Measurements from ENCODE around the gene GTF2A1L. TPM values are rescaled to one million over a fixed set of nuclear protein-coding genes. Genes with fewer than 3 reads are reported as not detected.

GTF2A1L gene
- total and polyA plus RNA-seq, 2 experiments from 2014 or later: 0.13 to 0.76 TPM

- peaks cover 20% of the 10 kb centered on the region for H3K4me1 ChIP-seq (ENCODE audit: insufficient read depth)
Observed at GRCh38 chr2:48691935-48692691, 74.5 kb downstream of the GTF2A1L start.

GRCh38 chr2:48693066-48693465, 75.4 kb downstream of the GTF2A1L start:
- Histone ChIP-seq H3K9ac (no peak overlapping the region), H3F3A (ENCODE audit: insufficient read depth) (peaks cover 17% of the 10 kb centered on the region), H3K27me3 (replicated peaks; ENCODE audit: insufficient read depth) (no peaks in the 10 kb centered on the region), H3K79me2 (ENCODE audit: insufficient read depth) (no peaks in the 10 kb centered on the region), H3K27ac (no peak overlapping the region), H3K9me3 (ENCODE audit: low read depth) (no peaks in the 10 kb centered on the region), H3K4me2 (ENCODE audit: unreplicated experiment) (no peak overlapping the region), H3K4me1 (ENCODE audit: insufficient read depth) (peaks cover 20% of the 10 kb centered on the region), H3K36me3 (ENCODE audit: low read depth) (no peaks in the 10 kb centered on the region), H4K20me1 (ENCODE audit: insufficient read depth) (no peaks in the 10 kb centered on the region), H3K9me2 (ENCODE audit: insufficient read depth) (no peaks in the 10 kb centered on the region), H3K4me3 (no peak overlapping the region), H2AFZ (no peak overlapping the region)
- no peak for TF ChIP-seq EZH2 (IDR thresholded peaks at IDR 0.05; ENCODE audit: insufficient read depth, poor library complexity, severe bottlenecking)
- TF ChIP-seq EZH2phosphoT487 (IDR thresholded peaks at IDR 0.05; ENCODE audit: insufficient read depth, low read depth): no peak
- peak; percentile 15 for DNase-seq
- 77 to 83% methylated on average over 4 of the region's 4 CpGs for whole genome bisulfite sequencing, 2 experiments (ENCODE audit: low coverage in 1 of 2, low lambda C conversion rate in 2 of 2, missing lambda C conversion rate in 2 of 2)
- in situ Hi-C loops (cut with MboI): no loop called here

More at GRCh38 chr2:48691935-48692691, 74.5 kb downstream of the GTF2A1L start:
- Histone ChIP-seq H3F3A (ENCODE audit: insufficient read depth) (peaks cover 17% of the 10 kb centered on the region), H2AFZ (no peak overlapping the region), H4K20me1 (ENCODE audit: insufficient read depth) (no peaks in the 10 kb centered on the region), H3K4me3 (no peak overlapping the region), H3K9ac (no peak overlapping the region), H3K9me3 (ENCODE audit: low read depth) (no peaks in the 10 kb centered on the region), H3K36me3 (ENCODE audit: low read depth) (no peaks in the 10 kb centered on the region), H3K27me3 (replicated peaks; ENCODE audit: insufficient read depth) (no peaks in the 10 kb centered on the region), H3K4me2 (ENCODE audit: unreplicated experiment) (no peak overlapping the region), H3K9me2 (ENCODE audit: insufficient read depth) (no peaks in the 10 kb centered on the region), H3K27ac (no peak overlapping the region), H3K79me2 (ENCODE audit: insufficient read depth) (no peaks in the 10 kb centered on the region)
- no peak for TF ChIP-seq EZH2phosphoT487 (IDR thresholded peaks at IDR 0.05; ENCODE audit: insufficient read depth, low read depth)
- in situ Hi-C loops (cut with MboI): no loop called here
- 94 to 95% methylated on average over 3 of the region's 3 CpGs for WGBS, 2 experiments (ENCODE audit: low coverage in 1 of 2, low lambda C conversion rate in 2 of 2, missing lambda C conversion rate in 2 of 2)
- DNase-seq: no peak

- H3K4me2 ChIP-seq (ENCODE audit: unreplicated experiment): peak overlapping the region; percentile 22
- H3K9me2 ChIP-seq (ENCODE audit: insufficient read depth): no peaks in the 10 kb centered on the region
- no peaks in the 10 kb centered on the region for H3K9me3 ChIP-seq (ENCODE audit: low read depth)
- no peak overlapping the region for H3K27ac ChIP-seq
- in situ Hi-C loops (cut with MboI): no loop called here
- DNase-seq: peak; percentile 8
- no peak overlapping the region for H3K9ac ChIP-seq
- no peak overlapping the region for H3K4me3 ChIP-seq
- no peaks in the 10 kb centered on the region for H3K36me3 ChIP-seq (ENCODE audit: low read depth)
- peaks cover 17% of the 10 kb centered on the region for H3F3A ChIP-seq (ENCODE audit: insufficient read depth)
- H2AFZ ChIP-seq: no peak overlapping the region
- WGBS, 2 experiments (ENCODE audit: low coverage in 1 of 2, low lambda C conversion rate in 2 of 2, missing lambda C conversion rate in 2 of 2): 75 to 80% methylated on average over 3 of the region's 3 CpGs
- H3K4me1 ChIP-seq (ENCODE audit: insufficient read depth): peaks cover 20% of the 10 kb centered on the region
- H3K27me3 ChIP-seq (replicated peaks; ENCODE audit: insufficient read depth): no peaks in the 10 kb centered on the region
- H4K20me1 ChIP-seq (ENCODE audit: insufficient read depth): no peaks in the 10 kb centered on the region
- H3K79me2 ChIP-seq (ENCODE audit: insufficient read depth): no peaks in the 10 kb centered on the region
- TF ChIP-seq EZH2phosphoT487 (IDR thresholded peaks at IDR 0.05; ENCODE audit: insufficient read depth, low read depth) (no peak), EZH2 (IDR thresholded peaks at IDR 0.05; ENCODE audit: insufficient read depth, poor library complexity, severe bottlenecking) (no peak)
Observed at GRCh38 chr2:48693645-48694044, 76.0 kb downstream of the GTF2A1L start.

GRCh38 chr2:48694149-48694548, 76.5 kb downstream of the GTF2A1L start:
- no peaks in the 10 kb centered on the region for H3K79me2 ChIP-seq (ENCODE audit: insufficient read depth)
- H3K9me2 ChIP-seq (ENCODE audit: insufficient read depth): no peaks in the 10 kb centered on the region
- no peaks in the 10 kb centered on the region for H3K9me3 ChIP-seq (ENCODE audit: low read depth)
- H4K20me1 ChIP-seq (ENCODE audit: insufficient read depth): no peaks in the 10 kb centered on the region
- no peak overlapping the region for H2AFZ ChIP-seq
- H3K4me1 ChIP-seq (ENCODE audit: insufficient read depth): peaks cover 21% of the 10 kb centered on the region
- TF ChIP-seq EZH2phosphoT487 (IDR thresholded peaks at IDR 0.05; ENCODE audit: insufficient read depth, low read depth) (no peak), EZH2 (IDR thresholded peaks at IDR 0.05; ENCODE audit: insufficient read depth, poor library complexity, severe bottlenecking) (no peak)
- WGBS, 2 experiments (ENCODE audit: low coverage in 1 of 2, low lambda C conversion rate in 2 of 2, missing lambda C conversion rate in 2 of 2): 25 to 35% methylated on average over 3 of the region's 3 CpGs
- H3F3A ChIP-seq (ENCODE audit: insufficient read depth): peaks cover 18% of the 10 kb centered on the region
- H3K9ac ChIP-seq: no peak overlapping the region
- no peak overlapping the region for H3K4me3 ChIP-seq
- DNase-seq: peak; percentile 37
- no peak overlapping the region for H3K27ac ChIP-seq
- in situ Hi-C loops (cut with MboI): no loop called here
- H3K4me2 ChIP-seq (ENCODE audit: unreplicated experiment): peak overlapping the region; percentile 22
- no peaks in the 10 kb centered on the region for H3K36me3 ChIP-seq (ENCODE audit: low read depth)
- no peaks in the 10 kb centered on the region for H3K27me3 ChIP-seq (replicated peaks; ENCODE audit: insufficient read depth)

All from GM23248 (cell line).